ENCODE data around the gene C10orf90.

GRCh38 chr10:126651467-126651866 is 19.0 kb downstream of the C10orf90 start:
- no peak for TF ChIP-seq EZH2phosphoT487 (IDR thresholded peaks at IDR 0.05; ENCODE audit: borderline replicate concordance, low read length)
- TF ChIP-seq, protein P1, sequence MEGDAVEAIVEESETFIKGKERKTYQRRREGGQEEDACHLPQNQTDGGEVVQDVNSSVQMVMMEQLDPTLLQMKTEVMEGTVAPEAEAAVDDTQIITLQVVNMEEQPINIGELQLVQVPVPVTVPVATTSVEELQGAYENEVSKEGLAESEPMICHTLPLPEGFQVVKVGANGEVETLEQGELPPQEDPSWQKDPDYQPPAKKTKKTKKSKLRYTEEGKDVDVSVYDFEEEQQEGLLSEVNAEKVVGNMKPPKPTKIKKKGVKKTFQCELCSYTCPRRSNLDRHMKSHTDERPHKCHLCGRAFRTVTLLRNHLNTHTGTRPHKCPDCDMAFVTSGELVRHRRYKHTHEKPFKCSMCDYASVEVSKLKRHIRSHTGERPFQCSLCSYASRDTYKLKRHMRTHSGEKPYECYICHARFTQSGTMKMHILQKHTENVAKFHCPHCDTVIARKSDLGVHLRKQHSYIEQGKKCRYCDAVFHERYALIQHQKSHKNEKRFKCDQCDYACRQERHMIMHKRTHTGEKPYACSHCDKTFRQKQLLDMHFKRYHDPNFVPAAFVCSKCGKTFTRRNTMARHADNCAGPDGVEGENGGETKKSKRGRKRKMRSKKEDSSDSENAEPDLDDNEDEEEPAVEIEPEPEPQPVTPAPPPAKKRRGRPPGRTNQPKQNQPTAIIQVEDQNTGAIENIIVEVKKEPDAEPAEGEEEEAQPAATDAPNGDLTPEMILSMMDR (conservative IDR thresholded peaks at IDR 0.05; ENCODE audit: low read depth, low read length): no peak
- TF ChIP-seq EZH2 (IDR thresholded peaks at IDR 0.05; ENCODE audit: low read length, unreplicated experiment): no peak
